Measurements from ENCODE around the gene CCDC149. TPM values are rescaled to one million over a fixed set of nuclear protein-coding genes. Genes with fewer than 3 reads are reported as not detected.

CCDC149 gene
- total and polyA plus RNA-seq, 4 donors: 1.4 to 11.2 (median 3.4) TPM

DNA sequence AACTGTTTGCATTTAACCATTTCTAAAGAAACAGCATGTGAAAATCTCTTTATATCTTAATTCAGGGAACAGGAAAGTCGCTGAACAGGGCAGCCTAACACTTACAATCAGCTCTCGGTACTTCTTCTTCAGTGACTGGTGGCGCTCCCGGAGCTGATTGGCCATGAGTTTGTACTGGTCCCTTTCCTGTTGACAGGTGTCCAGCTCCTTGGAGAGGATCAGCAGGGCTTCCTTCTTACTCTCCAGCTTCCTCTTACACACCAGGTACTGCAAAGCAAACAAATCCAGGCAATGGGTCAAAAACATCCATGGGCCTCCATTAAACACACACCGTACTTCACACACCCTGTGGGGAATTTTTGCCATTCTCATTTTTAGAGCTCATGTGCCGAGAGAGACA, 36.4 kb downstream of the CCDC149 start:
- Histone ChIP-seq H3K27ac (ENCODE audit: low read depth in 1 of 2, low read length in 2 of 2) (no peak overlapping the region), H3K4me3 (ENCODE audit: low read depth in 1 of 3, low read length in 3 of 3) (no peak overlapping the region), H3K9me3 (ENCODE audit: control insufficient read depth in 4 of 4, low read length in 3 of 4) (no peaks in the 10 kb centered on the region), H3K9ac (ENCODE audit: low read depth in 1 of 2, low read length in 2 of 2) (no peak overlapping the region), H3K27me3 (ENCODE audit: control insufficient read depth in 4 of 4, insufficient read depth in 4 of 4, low read length in 3 of 4) (no peaks in the 10 kb centered on the region), H3K4me1 (ENCODE audit: control insufficient read depth in 4 of 4, insufficient read depth in 4 of 4, low read length in 3 of 4) (no peaks in the 10 kb centered on the region), H3K36me3 (ENCODE audit: control insufficient read depth in 4 of 4, insufficient read depth in 3 of 4, low read depth in 1 of 4, low read length in 3 of 4) (peaks cover 0 to 13% (median 6%) of the 10 kb centered on the region in 4 donors)
- 95% methylated on average over 6 of the region's 6 CpGs for whole genome bisulfite sequencing
- no peak for DNase-seq (ENCODE audit: low spot score)
- TF ChIP-seq SP1 (IDR thresholded peaks at IDR 0.05) (no peak), JUND (IDR thresholded peaks at IDR 0.05) (no peak), FOXA2 (IDR thresholded peaks at IDR 0.05) (no peak), EGR1 (IDR thresholded peaks at IDR 0.05; ENCODE audit: low read depth in 2 of 2) (no peak), HNF4A (conservative IDR thresholded peaks at IDR 0.05) (no peak), GABPA (IDR thresholded peaks at IDR 0.05 in 1 of 2, conservative IDR thresholded peaks at IDR 0.05 in 1 of 2) (no peak), RXRA (IDR thresholded peaks at IDR 0.05) (no peak), TAF1 (conservative IDR thresholded peaks at IDR 0.05) (no peak), HNF4G (IDR thresholded peaks at IDR 0.05) (no peak), NR2F2 (IDR thresholded peaks at IDR 0.05) (no peak), RAD21 (IDR thresholded peaks at IDR 0.05) (no peak)
- TF ChIP-seq, protein P1, sequence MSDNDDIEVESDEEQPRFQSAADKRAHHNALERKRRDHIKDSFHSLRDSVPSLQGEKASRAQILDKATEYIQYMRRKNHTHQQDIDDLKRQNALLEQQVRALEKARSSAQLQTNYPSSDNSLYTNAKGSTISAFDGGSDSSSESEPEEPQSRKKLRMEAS (IDR thresholded peaks at IDR 0.05): no peak
- TF ChIP-seq, protein P2, sequence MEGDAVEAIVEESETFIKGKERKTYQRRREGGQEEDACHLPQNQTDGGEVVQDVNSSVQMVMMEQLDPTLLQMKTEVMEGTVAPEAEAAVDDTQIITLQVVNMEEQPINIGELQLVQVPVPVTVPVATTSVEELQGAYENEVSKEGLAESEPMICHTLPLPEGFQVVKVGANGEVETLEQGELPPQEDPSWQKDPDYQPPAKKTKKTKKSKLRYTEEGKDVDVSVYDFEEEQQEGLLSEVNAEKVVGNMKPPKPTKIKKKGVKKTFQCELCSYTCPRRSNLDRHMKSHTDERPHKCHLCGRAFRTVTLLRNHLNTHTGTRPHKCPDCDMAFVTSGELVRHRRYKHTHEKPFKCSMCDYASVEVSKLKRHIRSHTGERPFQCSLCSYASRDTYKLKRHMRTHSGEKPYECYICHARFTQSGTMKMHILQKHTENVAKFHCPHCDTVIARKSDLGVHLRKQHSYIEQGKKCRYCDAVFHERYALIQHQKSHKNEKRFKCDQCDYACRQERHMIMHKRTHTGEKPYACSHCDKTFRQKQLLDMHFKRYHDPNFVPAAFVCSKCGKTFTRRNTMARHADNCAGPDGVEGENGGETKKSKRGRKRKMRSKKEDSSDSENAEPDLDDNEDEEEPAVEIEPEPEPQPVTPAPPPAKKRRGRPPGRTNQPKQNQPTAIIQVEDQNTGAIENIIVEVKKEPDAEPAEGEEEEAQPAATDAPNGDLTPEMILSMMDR (IDR thresholded peaks at IDR 0.05; ENCODE audit: low read depth, low read length, missing input control): no peak
- TF ChIP-seq, protein P3, sequence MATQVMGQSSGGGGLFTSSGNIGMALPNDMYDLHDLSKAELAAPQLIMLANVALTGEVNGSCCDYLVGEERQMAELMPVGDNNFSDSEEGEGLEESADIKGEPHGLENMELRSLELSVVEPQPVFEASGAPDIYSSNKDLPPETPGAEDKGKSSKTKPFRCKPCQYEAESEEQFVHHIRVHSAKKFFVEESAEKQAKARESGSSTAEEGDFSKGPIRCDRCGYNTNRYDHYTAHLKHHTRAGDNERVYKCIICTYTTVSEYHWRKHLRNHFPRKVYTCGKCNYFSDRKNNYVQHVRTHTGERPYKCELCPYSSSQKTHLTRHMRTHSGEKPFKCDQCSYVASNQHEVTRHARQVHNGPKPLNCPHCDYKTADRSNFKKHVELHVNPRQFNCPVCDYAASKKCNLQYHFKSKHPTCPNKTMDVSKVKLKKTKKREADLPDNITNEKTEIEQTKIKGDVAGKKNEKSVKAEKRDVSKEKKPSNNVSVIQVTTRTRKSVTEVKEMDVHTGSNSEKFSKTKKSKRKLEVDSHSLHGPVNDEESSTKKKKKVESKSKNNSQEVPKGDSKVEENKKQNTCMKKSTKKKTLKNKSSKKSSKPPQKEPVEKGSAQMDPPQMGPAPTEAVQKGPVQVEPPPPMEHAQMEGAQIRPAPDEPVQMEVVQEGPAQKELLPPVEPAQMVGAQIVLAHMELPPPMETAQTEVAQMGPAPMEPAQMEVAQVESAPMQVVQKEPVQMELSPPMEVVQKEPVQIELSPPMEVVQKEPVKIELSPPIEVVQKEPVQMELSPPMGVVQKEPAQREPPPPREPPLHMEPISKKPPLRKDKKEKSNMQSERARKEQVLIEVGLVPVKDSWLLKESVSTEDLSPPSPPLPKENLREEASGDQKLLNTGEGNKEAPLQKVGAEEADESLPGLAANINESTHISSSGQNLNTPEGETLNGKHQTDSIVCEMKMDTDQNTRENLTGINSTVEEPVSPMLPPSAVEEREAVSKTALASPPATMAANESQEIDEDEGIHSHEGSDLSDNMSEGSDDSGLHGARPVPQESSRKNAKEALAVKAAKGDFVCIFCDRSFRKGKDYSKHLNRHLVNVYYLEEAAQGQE (IDR thresholded peaks at IDR 0.05): no peak
- TF ChIP-seq, protein P4, sequence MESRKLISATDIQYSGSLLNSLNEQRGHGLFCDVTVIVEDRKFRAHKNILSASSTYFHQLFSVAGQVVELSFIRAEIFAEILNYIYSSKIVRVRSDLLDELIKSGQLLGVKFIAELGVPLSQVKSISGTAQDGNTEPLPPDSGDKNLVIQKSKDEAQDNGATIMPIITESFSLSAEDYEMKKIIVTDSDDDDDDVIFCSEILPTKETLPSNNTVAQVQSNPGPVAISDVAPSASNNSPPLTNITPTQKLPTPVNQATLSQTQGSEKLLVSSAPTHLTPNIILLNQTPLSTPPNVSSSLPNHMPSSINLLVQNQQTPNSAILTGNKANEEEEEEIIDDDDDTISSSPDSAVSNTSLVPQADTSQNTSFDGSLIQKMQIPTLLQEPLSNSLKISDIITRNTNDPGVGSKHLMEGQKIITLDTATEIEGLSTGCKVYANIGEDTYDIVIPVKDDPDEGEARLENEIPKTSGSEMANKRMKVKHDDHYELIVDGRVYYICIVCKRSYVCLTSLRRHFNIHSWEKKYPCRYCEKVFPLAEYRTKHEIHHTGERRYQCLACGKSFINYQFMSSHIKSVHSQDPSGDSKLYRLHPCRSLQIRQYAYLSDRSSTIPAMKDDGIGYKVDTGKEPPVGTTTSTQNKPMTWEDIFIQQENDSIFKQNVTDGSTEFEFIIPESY (IDR thresholded peaks at IDR 0.05): no peak
- TF ChIP-seq, protein P5, sequence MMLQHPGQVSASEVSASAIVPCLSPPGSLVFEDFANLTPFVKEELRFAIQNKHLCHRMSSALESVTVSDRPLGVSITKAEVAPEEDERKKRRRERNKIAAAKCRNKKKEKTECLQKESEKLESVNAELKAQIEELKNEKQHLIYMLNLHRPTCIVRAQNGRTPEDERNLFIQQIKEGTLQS (IDR thresholded peaks at IDR 0.05): no peak

DNA sequence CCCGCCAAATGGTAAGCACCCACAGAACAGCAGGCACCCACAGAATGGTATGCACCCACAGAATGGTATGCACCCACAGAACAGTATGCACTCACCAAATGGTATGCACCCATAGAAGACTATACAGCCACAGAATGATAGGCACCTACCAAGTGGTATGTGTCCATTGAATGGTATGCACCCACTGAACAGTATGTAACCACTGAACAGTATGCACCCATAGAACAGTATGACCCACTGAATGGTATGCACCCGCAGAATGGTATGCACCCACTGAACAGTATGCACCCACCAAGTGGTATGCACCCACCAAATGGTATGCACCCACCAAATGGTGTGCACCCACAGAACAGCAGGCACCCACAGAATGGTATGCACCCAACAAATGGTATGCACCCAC, 40.1 kb downstream of the CCDC149 start:
- no peaks in the 10 kb centered on the region for H3K4me1 ChIP-seq (ENCODE audit: control insufficient read depth in 4 of 4, insufficient read depth in 4 of 4, low read length in 3 of 4)
- TF ChIP-seq, protein P4 (IDR thresholded peaks at IDR 0.05): no peak
- TF ChIP-seq NR2F2 (IDR thresholded peaks at IDR 0.05): no peak
- TF ChIP-seq EGR1 (IDR thresholded peaks at IDR 0.05; ENCODE audit: low read depth in 2 of 2): no peak
- no peak for TF ChIP-seq HNF4A (conservative IDR thresholded peaks at IDR 0.05)
- no peak for TF ChIP-seq RXRA (IDR thresholded peaks at IDR 0.05)
- TF ChIP-seq, protein P1 (IDR thresholded peaks at IDR 0.05): no peak
- TF ChIP-seq TAF1 (conservative IDR thresholded peaks at IDR 0.05): no peak
- TF ChIP-seq HNF4G (IDR thresholded peaks at IDR 0.05): no peak
- no peak for TF ChIP-seq FOXA2 (IDR thresholded peaks at IDR 0.05)
- TF ChIP-seq JUND (IDR thresholded peaks at IDR 0.05): no peak
- TF ChIP-seq, protein P5 (IDR thresholded peaks at IDR 0.05): no peak
- TF ChIP-seq FOXA1 (IDR thresholded peaks at IDR 0.05): no peak
- no peak for TF ChIP-seq YY1 (IDR thresholded peaks at IDR 0.05)
- TF ChIP-seq SP1 (IDR thresholded peaks at IDR 0.05): no peak
- no peak overlapping the region for H3K27ac ChIP-seq (ENCODE audit: low read depth in 1 of 2, low read length in 2 of 2)
- H3K27me3 ChIP-seq (ENCODE audit: control insufficient read depth in 4 of 4, insufficient read depth in 4 of 4, low read length in 3 of 4): no peaks in the 10 kb centered on the region
- H3K9me3 ChIP-seq (ENCODE audit: control insufficient read depth in 4 of 4, low read length in 3 of 4): no peaks in the 10 kb centered on the region
- DNase-seq (ENCODE audit: low spot score): no peak
- no peak overlapping the region for H3K9ac ChIP-seq (ENCODE audit: low read depth in 1 of 2, low read length in 2 of 2)
- H3K4me3 ChIP-seq (ENCODE audit: low read depth in 1 of 3, low read length in 3 of 3): no peak overlapping the region
- 90% methylated on average over 2 of the region's 2 CpGs for WGBS
- peaks cover 6 to 16% (median 10%) of the 10 kb centered on the region in 4 donors for H3K36me3 ChIP-seq (ENCODE audit: control insufficient read depth in 4 of 4, insufficient read depth in 3 of 4, low read depth in 1 of 4, low read length in 3 of 4)

Measured in liver (tissue), 9 donors.